HepG2 (cell line): ENCODE data around the gene PDIK1L. TPM values are rescaled to one million over a fixed set of nuclear protein-coding genes. Genes with fewer than 3 reads are reported as not detected.
A peak's percentile ranks its signal among the peaks of the same experiment; 100 is the strongest.

Experiments used
- AGO2 ChIP-seq: fragments of 200-400 bp; formaldehyde crosslinking; optimal IDR thresholded peaks from 2 replicates; pipeline ENCODE3; 2017; ENCODE audit warnings: mild to moderate bottlenecking, low read depth, low read length, moderate library complexity
- ATM ChIP-seq: fragments of 450-650 bp; IDR thresholded peaks from 2 replicates; pipeline ENCODE4 v1.7.1; 2017; ENCODE audit warnings: mild to moderate bottlenecking, borderline replicate concordance
- ERF ChIP-seq: IDR thresholded peaks from 2 replicates; pipeline ENCODE4 v1.6.1; 2018; ENCODE audit warnings: missing biosample characterization, missing genetic modification reagents
- MBNL3 ChIP-seq: fragments of 250-450 bp; sonication (Bioruptor Pico); conservative IDR thresholded peaks from 2 replicates; pipeline ENCODE4 v1.8.0; 2022; ENCODE audit warnings: mild to moderate bottlenecking, inconsistent platforms
- NR2C2 ChIP-seq: sonication (generic); formaldehyde crosslinking; IDR thresholded peaks from 2 replicates; pipeline ENCODE4 v1.4.0; 2020; ENCODE audit warnings: missing genetic modification reagents, mild to moderate bottlenecking, moderate library complexity, borderline replicate concordance
- POGZ ChIP-seq: sonication (generic); formaldehyde crosslinking; IDR thresholded peaks from 2 replicates; pipeline ENCODE4 v1.4.0; 2020; ENCODE audit warnings: mild to moderate bottlenecking, missing genetic modification reagents
- RFXANK ChIP-seq: IDR thresholded peaks from 2 replicates; pipeline ENCODE4 v1.6.1; 2016
- ZC3H13 ChIP-seq: sonication (generic); formaldehyde crosslinking; IDR thresholded peaks from 2 replicates; pipeline ENCODE4 v1.8.1; 2023; ENCODE audit warnings: mild to moderate bottlenecking, missing genetic modification reagents, moderate library complexity
- ZNF333 ChIP-seq: sonication (generic); formaldehyde crosslinking; IDR thresholded peaks from 2 replicates; pipeline ENCODE4 v1.4.0; 2020; ENCODE audit warnings: mild to moderate bottlenecking, missing genetic modification reagents, borderline replicate concordance
- ZNF562 ChIP-seq: sonication (generic); formaldehyde crosslinking; IDR thresholded peaks from 2 replicates; pipeline ENCODE4 v1.8.0; 2022; ENCODE audit warnings: missing genetic modification reagents, borderline replicate concordance
- ZNF747 ChIP-seq: sonication (generic); formaldehyde crosslinking; IDR thresholded peaks from 2 replicates; pipeline ENCODE4 v1.8.1; 2023; ENCODE audit warnings: missing genetic modification reagents, mild to moderate bottlenecking, borderline replicate concordance
- polyA plus RNA-seq, 8 experiments: library from polyadenylated mRNA; depleted of rRNA in 3 of 8; stranded (reverse) in 7 of 8; unstranded in 1 of 8; fragments of >200 nt; fragmentation: Illumina TruSeq in 4 of 8; extraction: Trizol in 4 of 8; gene quantifications; 2 replicates each; pipeline versions ENCODE4 v1.2.1 to v1.2.3, GENCODE V29; 2011 to 2016; ENCODE audit warnings: low read depth in 4 of 8, missing spikeins in 1 of 8, mixed read lengths in 1 of 8; ENCODE audit not compliant: insufficient read depth in 1 of 8
- total RNA-seq, 5 experiments: library from RNA; depleted of rRNA; stranded (reverse); fragments of >200 nt; fragmentation: Illumina TruSeq; extraction: Trizol; gene quantifications; 2 replicates each; pipeline ENCODE4 v1.2.3, GENCODE V29; 2016; ENCODE audit warnings: low read depth in 1 of 5
- TF ChIP-seq, protein P1 (sequence below): sonication (generic); formaldehyde crosslinking; IDR thresholded peaks from 2 replicates; pipeline ENCODE4 v1.5.0; 2020; ENCODE audit warnings: mild to moderate bottlenecking, missing genetic modification reagents, borderline replicate concordance
- TF ChIP-seq, protein P2 (sequence below): sonication (generic); formaldehyde crosslinking; IDR thresholded peaks from 2 replicates; pipeline ENCODE4 v1.5.0; 2020; ENCODE audit warnings: mild to moderate bottlenecking, missing genetic modification reagents, borderline replicate concordance
- TF ChIP-seq, protein P3 (sequence below): sonication (generic); formaldehyde crosslinking; IDR thresholded peaks from 2 replicates; pipeline ENCODE4 v1.4.0; 2020; ENCODE audit warnings: missing genetic modification reagents

The PDIK1L gene
- total and polyA plus RNA-seq, 2 of the 13 experiments (the other 11 are each of a cell fraction or from before 2014, with no cell fraction given): 1.9 to 4.6 TPM

DNA sequence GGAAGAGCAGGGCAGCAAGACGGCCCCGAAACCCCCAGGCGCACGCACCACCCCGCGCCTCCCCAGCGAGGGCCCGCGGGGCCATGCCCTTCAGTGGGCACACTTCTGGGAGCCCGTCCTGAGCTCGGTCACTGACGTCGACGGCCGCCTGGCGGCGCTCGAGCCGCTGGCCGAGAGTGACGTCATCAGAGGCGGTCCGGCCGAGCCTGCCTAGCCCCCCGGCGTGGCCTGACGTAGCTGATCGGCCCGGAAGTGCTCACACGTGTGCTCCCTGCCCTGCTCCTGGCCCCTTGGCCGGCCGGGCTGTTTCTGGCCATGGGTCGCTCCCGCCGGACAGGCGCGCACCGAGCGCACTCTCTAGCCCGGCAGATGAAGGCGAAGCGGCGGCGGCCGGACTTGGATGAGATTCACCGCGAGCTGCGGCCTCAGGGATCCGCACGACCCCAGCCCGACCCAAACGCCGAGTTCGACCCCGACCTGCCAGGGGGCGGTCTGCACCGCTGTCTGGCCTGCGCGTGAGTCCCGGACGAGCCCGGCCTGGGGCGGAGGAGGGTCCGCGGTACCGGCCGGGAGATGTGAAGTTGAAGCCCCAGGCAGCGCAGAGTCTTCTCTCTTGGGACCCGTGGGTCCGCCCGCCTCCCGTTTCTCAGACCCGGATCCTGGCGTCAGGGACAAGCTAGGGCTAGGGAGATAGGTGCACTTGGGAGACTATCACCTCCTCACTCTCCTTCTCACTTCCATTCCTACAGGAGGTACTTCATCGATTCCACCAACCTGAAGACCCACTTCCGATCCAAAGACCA is 58.2 kb downstream of the PDIK1L start, which contains the start of gene ZNF593 (continued):
- TF ChIP-seq ATM (no peak), NR2C2 (CRISPR knock-in tag) (peak; percentile 97), ERF (CRISPR knock-in tag) (peak; percentile 86), MBNL3 (CRISPR knock-in tag) (no peak), POGZ (CRISPR knock-in tag) (peak; percentile 95), ZNF562 (CRISPR knock-in tag) (no peak), RFXANK (CRISPR knock-in tag) (peak; percentile 83; the same call in 1 of the 2 replicates), ZC3H13 (CRISPR knock-in tag) (peak; percentile 93), ZNF747 (CRISPR knock-in tag) (peak; percentile 82; the same call in 1 of the 2 replicates), ZNF333 (CRISPR knock-in tag) (peak; percentile 98), AGO2 (peak; percentile 72)
- TF ChIP-seq, protein P1, sequence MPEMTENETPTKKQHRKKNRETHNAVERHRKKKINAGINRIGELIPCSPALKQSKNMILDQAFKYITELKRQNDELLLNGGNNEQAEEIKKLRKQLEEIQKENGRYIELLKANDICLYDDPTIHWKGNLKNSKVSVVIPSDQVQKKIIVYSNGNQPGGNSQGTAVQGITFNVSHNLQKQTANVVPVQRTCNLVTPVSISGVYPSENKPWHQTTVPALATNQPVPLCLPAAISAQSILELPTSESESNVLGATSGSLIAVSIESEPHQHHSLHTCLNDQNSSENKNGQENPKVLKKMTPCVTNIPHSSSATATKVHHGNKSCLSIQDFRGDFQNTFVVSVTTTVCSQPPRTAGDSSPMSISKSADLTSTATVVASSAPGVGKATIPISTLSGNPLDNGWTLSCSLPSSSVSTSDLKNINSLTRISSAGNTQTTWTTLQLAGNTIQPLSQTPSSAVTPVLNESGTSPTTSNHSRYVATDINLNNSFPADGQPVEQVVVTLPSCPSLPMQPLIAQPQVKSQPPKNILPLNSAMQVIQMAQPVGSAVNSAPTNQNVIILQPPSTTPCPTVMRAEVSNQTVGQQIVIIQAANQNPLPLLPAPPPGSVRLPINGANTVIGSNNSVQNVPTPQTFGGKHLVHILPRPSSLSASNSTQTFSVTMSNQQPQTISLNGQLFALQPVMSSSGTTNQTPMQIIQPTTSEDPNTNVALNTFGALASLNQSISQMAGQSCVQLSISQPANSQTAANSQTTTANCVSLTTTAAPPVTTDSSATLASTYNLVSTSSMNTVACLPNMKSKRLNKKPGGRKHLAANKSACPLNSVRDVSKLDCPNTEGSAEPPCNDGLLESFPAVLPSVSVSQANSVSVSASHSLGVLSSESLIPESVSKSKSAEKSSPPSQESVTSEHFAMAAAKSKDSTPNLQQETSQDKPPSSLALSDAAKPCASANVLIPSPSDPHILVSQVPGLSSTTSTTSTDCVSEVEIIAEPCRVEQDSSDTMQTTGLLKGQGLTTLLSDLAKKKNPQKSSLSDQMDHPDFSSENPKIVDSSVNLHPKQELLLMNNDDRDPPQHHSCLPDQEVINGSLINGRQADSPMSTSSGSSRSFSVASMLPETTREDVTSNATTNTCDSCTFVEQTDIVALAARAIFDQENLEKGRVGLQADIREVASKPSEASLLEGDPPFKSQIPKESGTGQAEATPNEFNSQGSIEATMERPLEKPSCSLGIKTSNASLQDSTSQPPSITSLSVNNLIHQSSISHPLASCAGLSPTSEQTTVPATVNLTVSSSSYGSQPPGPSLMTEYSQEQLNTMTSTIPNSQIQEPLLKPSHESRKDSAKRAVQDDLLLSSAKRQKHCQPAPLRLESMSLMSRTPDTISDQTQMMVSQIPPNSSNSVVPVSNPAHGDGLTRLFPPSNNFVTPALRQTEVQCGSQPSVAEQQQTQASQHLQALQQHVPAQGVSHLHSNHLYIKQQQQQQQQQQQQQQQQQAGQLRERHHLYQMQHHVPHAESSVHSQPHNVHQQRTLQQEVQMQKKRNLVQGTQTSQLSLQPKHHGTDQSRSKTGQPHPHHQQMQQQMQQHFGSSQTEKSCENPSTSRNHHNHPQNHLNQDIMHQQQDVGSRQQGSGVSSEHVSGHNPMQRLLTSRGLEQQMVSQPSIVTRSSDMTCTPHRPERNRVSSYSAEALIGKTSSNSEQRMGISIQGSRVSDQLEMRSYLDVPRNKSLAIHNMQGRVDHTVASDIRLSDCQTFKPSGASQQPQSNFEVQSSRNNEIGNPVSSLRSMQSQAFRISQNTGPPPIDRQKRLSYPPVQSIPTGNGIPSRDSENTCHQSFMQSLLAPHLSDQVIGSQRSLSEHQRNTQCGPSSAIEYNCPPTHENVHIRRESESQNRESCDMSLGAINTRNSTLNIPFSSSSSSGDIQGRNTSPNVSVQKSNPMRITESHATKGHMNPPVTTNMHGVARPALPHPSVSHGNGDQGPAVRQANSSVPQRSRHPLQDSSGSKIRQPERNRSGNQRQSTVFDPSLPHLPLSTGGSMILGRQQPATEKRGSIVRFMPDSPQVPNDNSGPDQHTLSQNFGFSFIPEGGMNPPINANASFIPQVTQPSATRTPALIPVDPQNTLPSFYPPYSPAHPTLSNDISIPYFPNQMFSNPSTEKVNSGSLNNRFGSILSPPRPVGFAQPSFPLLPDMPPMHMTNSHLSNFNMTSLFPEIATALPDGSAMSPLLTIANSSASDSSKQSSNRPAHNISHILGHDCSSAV (CRISPR knock-in tag): 0 out of 2 replicates have a peak, but pooled peaks have one; percentile 78
- TF ChIP-seq, protein P2, sequence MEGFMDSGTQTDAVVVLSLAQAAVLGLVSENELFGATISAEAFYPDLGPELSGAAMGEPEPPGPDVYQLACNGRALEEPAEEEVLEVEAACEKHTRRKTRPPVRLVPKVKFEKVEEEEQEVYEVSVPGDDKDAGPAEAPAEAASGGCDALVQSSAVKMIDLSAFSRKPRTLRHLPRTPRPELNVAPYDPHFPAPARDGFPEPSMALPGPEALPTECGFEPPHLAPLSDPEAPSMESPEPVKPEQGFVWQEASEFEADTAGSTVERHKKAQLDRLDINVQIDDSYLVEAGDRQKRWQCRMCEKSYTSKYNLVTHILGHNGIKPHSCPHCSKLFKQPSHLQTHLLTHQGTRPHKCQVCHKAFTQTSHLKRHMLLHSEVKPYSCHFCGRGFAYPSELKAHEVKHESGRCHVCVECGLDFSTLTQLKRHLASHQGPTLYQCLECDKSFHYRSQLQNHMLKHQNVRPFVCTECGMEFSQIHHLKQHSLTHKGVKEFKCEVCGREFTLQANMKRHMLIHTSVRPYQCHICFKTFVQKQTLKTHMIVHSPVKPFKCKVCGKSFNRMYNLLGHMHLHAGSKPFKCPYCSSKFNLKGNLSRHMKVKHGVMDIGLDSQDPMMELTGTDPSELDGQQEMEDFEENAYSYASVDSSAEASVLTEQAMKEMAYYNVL (CRISPR knock-in tag): peak; percentile 84
- TF ChIP-seq, protein P3, sequence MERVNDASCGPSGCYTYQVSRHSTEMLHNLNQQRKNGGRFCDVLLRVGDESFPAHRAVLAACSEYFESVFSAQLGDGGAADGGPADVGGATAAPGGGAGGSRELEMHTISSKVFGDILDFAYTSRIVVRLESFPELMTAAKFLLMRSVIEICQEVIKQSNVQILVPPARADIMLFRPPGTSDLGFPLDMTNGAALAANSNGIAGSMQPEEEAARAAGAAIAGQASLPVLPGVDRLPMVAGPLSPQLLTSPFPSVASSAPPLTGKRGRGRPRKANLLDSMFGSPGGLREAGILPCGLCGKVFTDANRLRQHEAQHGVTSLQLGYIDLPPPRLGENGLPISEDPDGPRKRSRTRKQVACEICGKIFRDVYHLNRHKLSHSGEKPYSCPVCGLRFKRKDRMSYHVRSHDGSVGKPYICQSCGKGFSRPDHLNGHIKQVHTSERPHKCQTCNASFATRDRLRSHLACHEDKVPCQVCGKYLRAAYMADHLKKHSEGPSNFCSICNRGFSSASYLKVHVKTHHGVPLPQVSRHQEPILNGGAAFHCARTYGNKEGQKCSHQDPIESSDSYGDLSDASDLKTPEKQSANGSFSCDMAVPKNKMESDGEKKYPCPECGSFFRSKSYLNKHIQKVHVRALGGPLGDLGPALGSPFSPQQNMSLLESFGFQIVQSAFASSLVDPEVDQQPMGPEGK (CRISPR knock-in tag): peak; percentile 80
